Keratinocyte (primary cell): ENCODE results near the gene TTLL6. TPM values are rescaled to one million over a fixed set of nuclear protein-coding genes. Genes with fewer than 3 reads are reported as not detected.

Source experiments
- DNase-seq: peaks from one replicate; pipeline ENCODE4 v3.0.0-alpha.2; 2011; ENCODE audit warnings: low read depth, missing footprints, low spot score
- FAIRE-seq: peaks from 2 replicates; lab custom pipeline; 2011; peaks lifted over from hg19 to GRCh38; lab: Jason Lieb, UNC
- H2AFZ ChIP-seq: 2 replicates; pipeline ENCODE4 v1.6.0; 2012; ENCODE audit warnings: low read length, control low read depth, inconsistent platforms; ENCODE audit not compliant: control insufficient read depth
- H3K27ac ChIP-seq: 2 replicates; pipeline ENCODE4 v1.5.1; 2011; ENCODE audit warnings: low read length; ENCODE audit not compliant: control insufficient read depth, insufficient read depth
- H3K27me3 ChIP-seq: 3 replicates; pipeline ENCODE4 v1.6.0; 2011; ENCODE audit warnings: low read length; ENCODE audit not compliant: control insufficient read depth, insufficient read depth; ENCODE audit errors: extremely low read depth
- H3K36me3 ChIP-seq, 2 experiments: 2 replicates in 1 of 2; 3 replicates in 1 of 2; pipeline ENCODE4 v1.5.1; 2011; ENCODE audit warnings: low read length in 2 of 2, mild to moderate bottlenecking in 1 of 2; ENCODE audit not compliant: control insufficient read depth in 2 of 2, insufficient read depth in 2 of 2; ENCODE audit errors: extremely low read depth in 1 of 2
- H3K4me1 ChIP-seq: 3 replicates; pipeline ENCODE4 v1.5.1; 2011; ENCODE audit warnings: low read length; ENCODE audit not compliant: control insufficient read depth, insufficient read depth; ENCODE audit errors: extremely low read depth
- H3K4me2 ChIP-seq: 3 replicates; pipeline ENCODE4 v1.6.0; 2011; ENCODE audit warnings: low read depth, low read length; ENCODE audit not compliant: control insufficient read depth, insufficient read depth; ENCODE audit errors: extremely low read depth
- H3K4me3 ChIP-seq, 3 experiments: fragments of 200-600 bp in 1 of 3; sonication (generic) in 1 of 3; 2 replicates in 2 of 3; 3 replicates in 1 of 3; pipeline ENCODE4 v1.5.1; 2011 to 2016; ENCODE audit warnings: low read length in 3 of 3, mild to moderate bottlenecking in 3 of 3, control low read depth in 2 of 3, inconsistent platforms in 1 of 3, low read depth in 1 of 3, mixed read lengths in 1 of 3, mixed run types in 1 of 3, moderate library complexity in 1 of 3; ENCODE audit not compliant: control insufficient read depth in 2 of 3, insufficient read depth in 2 of 3; ENCODE audit errors: extremely low read depth in 1 of 3
- H3K79me2 ChIP-seq: 2 replicates; pipeline ENCODE4 v1.6.0; 2012; ENCODE audit warnings: low read length; ENCODE audit not compliant: control insufficient read depth, insufficient read depth
- H3K9ac ChIP-seq: 3 replicates; pipeline ENCODE4 v1.6.0; 2011; ENCODE audit warnings: low read length; ENCODE audit not compliant: control insufficient read depth, insufficient read depth; ENCODE audit errors: extremely low read depth
- H3K9me1 ChIP-seq: 3 replicates; pipeline ENCODE4 v1.6.0; 2011; ENCODE audit warnings: low read length; ENCODE audit not compliant: control insufficient read depth, insufficient read depth; ENCODE audit errors: extremely low read depth
- H3K9me3 ChIP-seq: 2 replicates; pipeline ENCODE4 v1.5.1; 2012; ENCODE audit warnings: low read depth, low read length; ENCODE audit not compliant: control insufficient read depth
- H4K20me1 ChIP-seq: 3 replicates; pipeline ENCODE4 v1.6.0; 2011; ENCODE audit warnings: low read length; ENCODE audit not compliant: control insufficient read depth, insufficient read depth; ENCODE audit errors: extremely low read depth
- EZH2 ChIP-seq: IDR thresholded peaks from one replicate; pipeline ENCODE4 v1.6.1; 2012; ENCODE audit warnings: inconsistent platforms, mild to moderate bottlenecking, low read length, moderate library complexity
- dilution Hi-C: fragments of 300-500 bp; cut with MboI; formaldehyde crosslinking; loops from one replicate; pipeline ENCODE4 v1.7.0; 2020; ENCODE audit warnings: low sequenced_read_pairs; ENCODE audit not compliant: extremely low pct_ligation_motif_present
- polyA plus RNA-seq, 5 experiments: library from polyadenylated mRNA; depleted of rRNA in 3 of 5; stranded (reverse) in 3 of 5; stranded (forward) in 1 of 5; unstranded in 1 of 5; fragments of >200 nt; gene quantifications; 1 replicate in 1 of 5; 2 replicates in 3 of 5; 3 replicates in 1 of 5; pipeline versions ENCODE4 v1.2.1 to v1.2.3, GENCODE V29; 2011 to 2012; ENCODE audit warnings: missing spikeins in 2 of 5, low read depth in 1 of 5, low replicate concordance in 1 of 5
- TF ChIP-seq, protein P1 (sequence below), 3 experiments: IDR thresholded peaks in 1 of 3; conservative IDR thresholded peaks in 1 of 3; optimal IDR thresholded peaks in 1 of 3; 2 replicates in 2 of 3; 3 replicates in 1 of 3; pipeline versions ENCODE3 to v1.5.1; 2011; ENCODE audit warnings: low read length in 3 of 3, mild to moderate bottlenecking in 3 of 3, moderate library complexity in 2 of 3, control low read depth in 1 of 3, inconsistent platforms in 1 of 3; ENCODE audit not compliant: insufficient read depth in 2 of 3; ENCODE audit errors: extremely low read depth in 1 of 3

TTLL6 gene
- polyA plus RNA-seq, 1 donor (not counting 4 experiments of a cell fraction or from before 2014, with no cell fraction given) = not detected

GRCh38 chr17:48795444-48796162 lies 21.4 kb downstream of the TTLL6 start:
- TF ChIP-seq, protein P1, sequence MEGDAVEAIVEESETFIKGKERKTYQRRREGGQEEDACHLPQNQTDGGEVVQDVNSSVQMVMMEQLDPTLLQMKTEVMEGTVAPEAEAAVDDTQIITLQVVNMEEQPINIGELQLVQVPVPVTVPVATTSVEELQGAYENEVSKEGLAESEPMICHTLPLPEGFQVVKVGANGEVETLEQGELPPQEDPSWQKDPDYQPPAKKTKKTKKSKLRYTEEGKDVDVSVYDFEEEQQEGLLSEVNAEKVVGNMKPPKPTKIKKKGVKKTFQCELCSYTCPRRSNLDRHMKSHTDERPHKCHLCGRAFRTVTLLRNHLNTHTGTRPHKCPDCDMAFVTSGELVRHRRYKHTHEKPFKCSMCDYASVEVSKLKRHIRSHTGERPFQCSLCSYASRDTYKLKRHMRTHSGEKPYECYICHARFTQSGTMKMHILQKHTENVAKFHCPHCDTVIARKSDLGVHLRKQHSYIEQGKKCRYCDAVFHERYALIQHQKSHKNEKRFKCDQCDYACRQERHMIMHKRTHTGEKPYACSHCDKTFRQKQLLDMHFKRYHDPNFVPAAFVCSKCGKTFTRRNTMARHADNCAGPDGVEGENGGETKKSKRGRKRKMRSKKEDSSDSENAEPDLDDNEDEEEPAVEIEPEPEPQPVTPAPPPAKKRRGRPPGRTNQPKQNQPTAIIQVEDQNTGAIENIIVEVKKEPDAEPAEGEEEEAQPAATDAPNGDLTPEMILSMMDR (optimal IDR thresholded peaks at IDR 0.05 in 1 of 3, IDR thresholded peaks at IDR 0.05 in 1 of 3, conservative IDR thresholded peaks at IDR 0.05 in 1 of 3; ENCODE audit: extremely low read depth in 1 of 3, insufficient read depth in 2 of 3, low read length in 3 of 3) = no peak
- no peak for TF ChIP-seq EZH2
- Histone ChIP-seq H4K20me1 (no peaks in the 10 kb centered on the region), H3K9me1 (no peaks in the 10 kb centered on the region), H3K79me2 (no peaks in the 10 kb centered on the region), H3K9ac (no peak overlapping the region), H3K9me3 (no peaks in the 10 kb centered on the region), H3K27ac (no peak overlapping the region), H3K4me3 (no peak overlapping the region), H3K4me1 (no peaks in the 10 kb centered on the region), H2AFZ (no peak overlapping the region), H3K4me2 (no peak overlapping the region), H3K36me3 (no peaks in the 10 kb centered on the region), H3K27me3 (peaks cover 19% of the 10 kb centered on the region)
- DNase-seq (no peak), FAIRE-seq (no peak)
- dilution Hi-C loops = no loop called here

- dilution Hi-C loops = no loop called here
- H3K27ac ChIP-seq = no peak overlapping the region
- no peak overlapping the region for H3K9ac ChIP-seq
- no peaks in the 10 kb centered on the region for H3K9me1 ChIP-seq
- H3K27me3 ChIP-seq = peaks cover 17% of the 10 kb centered on the region
- H3K9me3 ChIP-seq = no peaks in the 10 kb centered on the region
- TF ChIP-seq, protein P1 (optimal IDR thresholded peaks at IDR 0.05 in 1 of 3, IDR thresholded peaks at IDR 0.05 in 1 of 3, conservative IDR thresholded peaks at IDR 0.05 in 1 of 3; ENCODE audit: extremely low read depth in 1 of 3, insufficient read depth in 2 of 3, low read length in 3 of 3) = no peak
- TF ChIP-seq EZH2 = no peak
- no peaks in the 10 kb centered on the region for H3K79me2 ChIP-seq
- no peaks in the 10 kb centered on the region for H4K20me1 ChIP-seq
- no peaks in the 10 kb centered on the region for H3K4me1 ChIP-seq
- H3K4me3 ChIP-seq = no peak overlapping the region
- no peak overlapping the region for H3K4me2 ChIP-seq
- no peak for FAIRE-seq
- H3K36me3 ChIP-seq = no peaks in the 10 kb centered on the region
- no peak overlapping the region for H2AFZ ChIP-seq
- DNase-seq = no peak
Measured at GRCh38 chr17:48792033-48792798, 24.8 kb downstream of the TTLL6 start.
